Type B pancreatic cell (in vitro differentiated cells): ENCODE results near the gene PRSS3. TPM values are rescaled to one million over a fixed set of nuclear protein-coding genes. Genes with fewer than 3 reads are reported as not detected.
A peak's percentile ranks its signal among the peaks of the same experiment; 100 is the strongest.
"Not testable (repeated sequence)": the region's sequence is repeated elsewhere in the genome, so short reads cannot be mapped to it uniquely, and the experiment has no call there.

Experiments
- DNase-seq: peaks from one replicate; pipeline ENCODE4 v3.0.0; 2021; ENCODE audit warnings: mixed read lengths; ENCODE audit not compliant: unreplicated experiment; ENCODE audit errors: extremely low spot score
- H3K27ac Mint-ChIP-seq: 2 replicates; pipeline ENCODE4 v1.8.0; 2021; ENCODE audit warnings: mild to moderate bottlenecking, mixed read lengths
- H3K27me3 Mint-ChIP-seq: 2 replicates; pipeline ENCODE4 v1.8.0; 2021; ENCODE audit warnings: mixed read lengths
- H3K36me3 Mint-ChIP-seq: 2 replicates; pipeline ENCODE4 v1.8.0; 2021; ENCODE audit warnings: mixed read lengths
- H3K4me1 Mint-ChIP-seq: one replicate; pipeline ENCODE4 v1.8.0; 2021; ENCODE audit warnings: mixed read lengths; ENCODE audit not compliant: unreplicated experiment
- H3K4me3 Mint-ChIP-seq: 2 replicates; pipeline ENCODE4 v1.8.0; 2021; ENCODE audit warnings: mild to moderate bottlenecking, mixed read lengths
- H3K9me3 Mint-ChIP-seq: 2 replicates; pipeline ENCODE4 v1.8.0; 2021; ENCODE audit warnings: mixed read lengths
- CTCF ChIP-seq: fragments of 200-600 bp; sonication (generic); conservative IDR thresholded peaks from 2 replicates; pipeline ENCODE4 v1.5.0; 2021; ENCODE audit warnings: antibody characterized with exemption, mild to moderate bottlenecking
- total RNA-seq: library from RNA; stranded (reverse); gene quantifications from 2 replicates; pipeline ENCODE4 v1.2.1, GENCODE V29; 2021; ENCODE audit warnings: low replicate concordance

The PRSS3 gene
- total RNA-seq, 1 donor from 2014 or later = not detected

GRCh38 chr9:33835625-33836260 is 40.4 kb downstream of the PRSS3 start:
- no peak for TF ChIP-seq CTCF
- Mint-ChIP-seq H3K36me3 (peaks cover 3% of the 10 kb centered on the region), H3K27ac (peak overlapping the region; percentile 64)

GRCh38 chr9:33836261-33836660 is 40.9 kb downstream of the PRSS3 start:
- Mint-ChIP-seq H3K27ac (peak overlapping the region; percentile 50), H3K4me1 (peaks cover 13% of the 10 kb centered on the region)
- not testable (repeated sequence) for DNase-seq, H3K27me3 Mint-ChIP-seq, H3K4me3 Mint-ChIP-seq, H3K36me3 Mint-ChIP-seq, H3K9me3 Mint-ChIP-seq

More at GRCh38 chr9:33835625-33836260, 40.4 kb downstream of the PRSS3 start:
- DNase-seq = peak; percentile 48
- Mint-ChIP-seq H3K27me3 (no peaks in the 10 kb centered on the region), H3K4me1 (peaks cover 13% of the 10 kb centered on the region), H3K4me3 (no peak overlapping the region), H3K9me3 (no peaks in the 10 kb centered on the region)

- Mint-ChIP-seq H3K4me1 (peaks cover 21% of the 10 kb centered on the region), H3K4me3 (no peak overlapping the region), H3K36me3 (peaks cover 3% of the 10 kb centered on the region), H3K27me3 (no peaks in the 10 kb centered on the region), H3K9me3 (no peaks in the 10 kb centered on the region), H3K27ac (no peak overlapping the region)
- peak; percentile 42 for DNase-seq
- no peak for TF ChIP-seq CTCF
Observed at GRCh38 chr9:33837138-33837537, 41.8 kb downstream of the PRSS3 start.

- Mint-ChIP-seq H3K4me1 (peaks cover 25% of the 10 kb centered on the region), H3K27me3 (no peaks in the 10 kb centered on the region), H3K4me3 (no peak overlapping the region), H3K36me3 (peaks cover 4% of the 10 kb centered on the region), H3K27ac (peak overlapping the region; percentile 44), H3K9me3 (no peaks in the 10 kb centered on the region)
- no peak for DNase-seq
- no peak for TF ChIP-seq CTCF
Observed at GRCh38 chr9:33840381-33840780, 45.0 kb downstream of the PRSS3 start.

- TF ChIP-seq CTCF = no peak
- Mint-ChIP-seq H3K27me3 (no peaks in the 10 kb centered on the region), H3K9me3 (no peaks in the 10 kb centered on the region), H3K36me3 (peaks cover 8% of the 10 kb centered on the region), H3K27ac (no peak overlapping the region), H3K4me1 (peaks cover 25% of the 10 kb centered on the region), H3K4me3 (no peak overlapping the region)
- no peak for DNase-seq
Observed at GRCh38 chr9:33843312-33843961, 48.1 kb downstream of the PRSS3 start.

- no peak for TF ChIP-seq CTCF
- Mint-ChIP-seq H3K27me3 (no peaks in the 10 kb centered on the region), H3K36me3 (peaks cover 8% of the 10 kb centered on the region), H3K27ac (no peak overlapping the region), H3K4me1 (peaks cover 23% of the 10 kb centered on the region), H3K9me3 (no peaks in the 10 kb centered on the region), H3K4me3 (no peak overlapping the region)
- DNase-seq = no peak
Observed at GRCh38 chr9:33846231-33846630, 50.9 kb downstream of the PRSS3 start.

GRCh38 chr9:33847894-33848205 is 52.5 kb downstream of the PRSS3 start:
- not testable (repeated sequence) for H3K4me3 Mint-ChIP-seq, DNase-seq, H3K9me3 Mint-ChIP-seq, H3K27me3 Mint-ChIP-seq, H3K27ac Mint-ChIP-seq, H3K36me3 Mint-ChIP-seq
- peaks cover 17% of the 10 kb centered on the region for H3K4me1 Mint-ChIP-seq
